Measurements from ENCODE around the gene ENTPD3. TPM values are rescaled to one million over a fixed set of nuclear protein-coding genes. Genes with fewer than 3 reads are reported as not detected.

ENTPD3 gene
- total RNA-seq, 1 donor from 2014 or later: not detected

- no peaks in the 10 kb centered on the region for H4K20me1 ChIP-seq (ENCODE audit: low read depth)
- H3K27ac Mint-ChIP-seq: no peak overlapping the region
- no peaks in the 10 kb centered on the region for H3K36me3 ChIP-seq
- no peak overlapping the region for H2AFZ ChIP-seq (replicated peaks)
- no peaks in the 10 kb centered on the region for H3K9me3 ChIP-seq (ENCODE audit: low read depth)
- H3K27me3 Mint-ChIP-seq (ENCODE audit: insufficient read depth, low read depth): no peaks in the 10 kb centered on the region
- no peaks in the 10 kb centered on the region for H3K4me1 Mint-ChIP-seq
- TF ChIP-seq EZH2phosphoT487 (IDR thresholded peaks at IDR 0.05) (no peak), EZH2 (IDR thresholded peaks at IDR 0.05) (no peak), CTCF (IDR thresholded peaks at IDR 0.05) (no peak)
- no peak overlapping the region for H3K4me3 ChIP-seq
- no peaks in the 10 kb centered on the region for H3K27me3 ChIP-seq
- no peaks in the 10 kb centered on the region for H3F3A ChIP-seq (ENCODE audit: low read depth)
- peaks cover 3% of the 10 kb centered on the region for H3K9me3 Mint-ChIP-seq
- no peaks in the 10 kb centered on the region for H3K36me3 Mint-ChIP-seq
- no peak overlapping the region for H3K4me2 ChIP-seq
- H3K27ac ChIP-seq: no peak overlapping the region
- H3K79me2 ChIP-seq (ENCODE audit: low read depth): no peaks in the 10 kb centered on the region
- H3K4me3 Mint-ChIP-seq: no peak overlapping the region
- no peaks in the 10 kb centered on the region for H3K4me1 ChIP-seq
- no peak overlapping the region for H3K9ac ChIP-seq
- DNase-seq (ENCODE audit: low spot score): no peak
Measured at GRCh38 chr3:40369716-40370115, 17.3 kb upstream of the ENTPD3 start.

DNA sequence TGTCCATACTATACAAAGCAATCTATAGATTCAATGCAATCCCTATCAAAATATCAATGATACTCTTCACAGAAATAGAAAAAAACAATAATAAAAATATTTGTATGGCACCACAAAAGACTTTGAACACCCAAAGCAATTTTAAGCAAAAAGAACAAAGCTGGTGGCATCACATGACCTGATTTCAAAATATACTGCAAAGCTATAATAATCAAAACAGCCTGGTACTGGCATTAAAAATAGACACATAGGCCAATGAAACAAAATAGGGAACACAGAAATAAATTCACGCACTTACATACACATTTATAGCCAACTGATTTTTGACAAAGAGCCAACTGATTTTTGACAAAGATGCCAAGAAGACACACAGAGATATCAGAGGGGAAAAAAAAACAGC is 9.2 kb upstream of the ENTPD3 start:
- no peak overlapping the region for H3K4me2 ChIP-seq
- peaks cover 8% of the 10 kb centered on the region for H3K9me3 Mint-ChIP-seq
- H3K36me3 ChIP-seq: no peaks in the 10 kb centered on the region
- H3K27me3 Mint-ChIP-seq (ENCODE audit: insufficient read depth, low read depth): no peaks in the 10 kb centered on the region
- H3K4me1 Mint-ChIP-seq: peaks cover 4% of the 10 kb centered on the region
- no peak overlapping the region for H3K4me3 Mint-ChIP-seq
- H3K27ac Mint-ChIP-seq: no peak overlapping the region
- H3K4me3 ChIP-seq: no peak overlapping the region
- no peaks in the 10 kb centered on the region for H3K9me3 ChIP-seq (ENCODE audit: low read depth)
- no peaks in the 10 kb centered on the region for H3K79me2 ChIP-seq (ENCODE audit: low read depth)
- no peak overlapping the region for H3K27ac ChIP-seq
- H3K27me3 ChIP-seq: no peaks in the 10 kb centered on the region
- H4K20me1 ChIP-seq (ENCODE audit: low read depth): no peaks in the 10 kb centered on the region
- no peaks in the 10 kb centered on the region for H3F3A ChIP-seq (ENCODE audit: low read depth)
- no peaks in the 10 kb centered on the region for H3K4me1 ChIP-seq
- no peak overlapping the region for H2AFZ ChIP-seq (replicated peaks)
- TF ChIP-seq EZH2 (IDR thresholded peaks at IDR 0.05): no peak
- TF ChIP-seq CTCF (IDR thresholded peaks at IDR 0.05): no peak
- no peak for TF ChIP-seq EZH2phosphoT487 (IDR thresholded peaks at IDR 0.05)
- no peak for DNase-seq (ENCODE audit: low spot score)
- no peak overlapping the region for H3K9ac ChIP-seq
- H3K36me3 Mint-ChIP-seq: no peaks in the 10 kb centered on the region

- H3K27me3 Mint-ChIP-seq (ENCODE audit: insufficient read depth, low read depth): no peaks in the 10 kb centered on the region
- Histone ChIP-seq H3K9ac (no peak overlapping the region), H3K27me3 (no peaks in the 10 kb centered on the region), H3K27ac (no peak overlapping the region), H3K4me3 (no peak overlapping the region), H3K9me3 (ENCODE audit: low read depth) (no peaks in the 10 kb centered on the region), H3K4me1 (no peaks in the 10 kb centered on the region), H3K79me2 (ENCODE audit: low read depth) (no peaks in the 10 kb centered on the region), H3K36me3 (no peaks in the 10 kb centered on the region), H3K4me2 (no peak overlapping the region), H2AFZ (replicated peaks) (no peak overlapping the region), H4K20me1 (ENCODE audit: low read depth) (no peaks in the 10 kb centered on the region), H3F3A (ENCODE audit: low read depth) (no peaks in the 10 kb centered on the region)
- H3K36me3 Mint-ChIP-seq: no peaks in the 10 kb centered on the region
- peaks cover 8% of the 10 kb centered on the region for H3K9me3 Mint-ChIP-seq
- no peak for DNase-seq (ENCODE audit: low spot score)
- TF ChIP-seq CTCF (IDR thresholded peaks at IDR 0.05) (no peak), EZH2phosphoT487 (IDR thresholded peaks at IDR 0.05) (no peak), EZH2 (IDR thresholded peaks at IDR 0.05) (no peak)
- H3K4me3 Mint-ChIP-seq: no peak overlapping the region
- peaks cover 4% of the 10 kb centered on the region for H3K4me1 Mint-ChIP-seq
- no peak overlapping the region for H3K27ac Mint-ChIP-seq
Measured at GRCh38 chr3:40379674-40380306, 7.2 kb upstream of the ENTPD3 start.

Data from neural progenitor cell (in vitro differentiated cells).